ENCODE results near the gene PHLDA2.

Gene PHLDA2

GRCh38 chr11:2961080-2961479 lies 31.9 kb upstream of the PHLDA2 start:
- no peak overlapping the region for H3K9ac ChIP-seq (ENCODE audit: low read depth, low read length)
- peaks cover 60% of the 10 kb centered on the region for H4K20me1 ChIP-seq (ENCODE audit: insufficient read depth, low read length)
- no peak overlapping the region for H3K27ac ChIP-seq (ENCODE audit: low read length)
- no peaks in the 10 kb centered on the region for H3K4me1 ChIP-seq (ENCODE audit: insufficient read depth, low read length)
- H3K27me3 ChIP-seq (ENCODE audit: insufficient read depth, low read length, poor library complexity) = no peaks in the 10 kb centered on the region
- H2AFZ ChIP-seq (ENCODE audit: low read depth, low read length) = no peak overlapping the region
- no peak overlapping the region for H3K4me3 ChIP-seq (ENCODE audit: low read depth in 1 of 2, low read length in 2 of 2)
- peaks cover 96% of the 10 kb centered on the region for H3K36me3 ChIP-seq (ENCODE audit: insufficient read depth, low read length)
- H3K9me3 ChIP-seq (ENCODE audit: insufficient read depth, low read length, severe bottlenecking) = no peaks in the 10 kb centered on the region
- ATAC-seq (ENCODE audit: insufficient read depth, low read depth) (no peak), DNase-seq (no peak)
- no peak overlapping the region for H3K4me2 ChIP-seq (ENCODE audit: insufficient read depth, low read length)
- TF ChIP-seq EZH2 (IDR thresholded peaks at IDR 0.05; ENCODE audit: borderline replicate concordance, low read depth, low read length, severe bottlenecking) = no peak
- no peak for TF ChIP-seq CTCF (IDR thresholded peaks at IDR 0.05; ENCODE audit: borderline replicate concordance, extremely low read depth, low read length, poor library complexity, severe bottlenecking)
- H3K79me2 ChIP-seq (ENCODE audit: insufficient read depth, low read length) = peaks cover 70% of the 10 kb centered on the region

GRCh38 chr11:2960139-2960538 lies 30.9 kb upstream of the PHLDA2 start:
- Histone ChIP-seq H3K9ac (ENCODE audit: low read depth, low read length) (no peak overlapping the region), H3K4me3 (ENCODE audit: low read depth in 1 of 2, low read length in 2 of 2) (no peak overlapping the region), H3K27me3 (ENCODE audit: insufficient read depth, low read length, poor library complexity) (no peaks in the 10 kb centered on the region), H3K9me3 (ENCODE audit: insufficient read depth, low read length, severe bottlenecking) (no peaks in the 10 kb centered on the region), H3K4me1 (ENCODE audit: insufficient read depth, low read length) (no peaks in the 10 kb centered on the region), H3K79me2 (ENCODE audit: insufficient read depth, low read length) (peaks cover 62% of the 10 kb centered on the region), H3K4me2 (ENCODE audit: insufficient read depth, low read length) (no peak overlapping the region), H4K20me1 (ENCODE audit: insufficient read depth, low read length) (peaks cover 59% of the 10 kb centered on the region), H3K27ac (ENCODE audit: low read length) (no peak overlapping the region), H2AFZ (ENCODE audit: low read depth, low read length) (no peak overlapping the region), H3K36me3 (ENCODE audit: insufficient read depth, low read length) (peaks cover 96% of the 10 kb centered on the region)
- ATAC-seq (ENCODE audit: insufficient read depth, low read depth) (no peak), DNase-seq (no peak)
- no peak for TF ChIP-seq EZH2 (IDR thresholded peaks at IDR 0.05; ENCODE audit: borderline replicate concordance, low read depth, low read length, severe bottlenecking)
- TF ChIP-seq CTCF (IDR thresholded peaks at IDR 0.05; ENCODE audit: borderline replicate concordance, extremely low read depth, low read length, poor library complexity, severe bottlenecking) = no peak

GRCh38 chr11:2958251-2958650 lies 29.0 kb upstream of the PHLDA2 start:
- no peak for DNase-seq

More at GRCh38 chr11:2958251-2958650, 29.0 kb upstream of the PHLDA2 start:
- no peak overlapping the region for H3K4me3 ChIP-seq (ENCODE audit: low read depth in 1 of 2, low read length in 2 of 2)
- no peak for TF ChIP-seq CTCF (IDR thresholded peaks at IDR 0.05; ENCODE audit: borderline replicate concordance, extremely low read depth, low read length, poor library complexity, severe bottlenecking)
- no peak for TF ChIP-seq EZH2 (IDR thresholded peaks at IDR 0.05; ENCODE audit: borderline replicate concordance, low read depth, low read length, severe bottlenecking)
- no peaks in the 10 kb centered on the region for H3K9me3 ChIP-seq (ENCODE audit: insufficient read depth, low read length, severe bottlenecking)
- no peaks in the 10 kb centered on the region for H3K27me3 ChIP-seq (ENCODE audit: insufficient read depth, low read length, poor library complexity)
- H3K9ac ChIP-seq (ENCODE audit: low read depth, low read length) = no peak overlapping the region
- H4K20me1 ChIP-seq (ENCODE audit: insufficient read depth, low read length) = peaks cover 43% of the 10 kb centered on the region
- no peak overlapping the region for H3K27ac ChIP-seq (ENCODE audit: low read length)
- peaks cover 95% of the 10 kb centered on the region for H3K36me3 ChIP-seq (ENCODE audit: insufficient read depth, low read length)
- no peak for ATAC-seq (ENCODE audit: insufficient read depth, low read depth)
- no peak overlapping the region for H3K4me2 ChIP-seq (ENCODE audit: insufficient read depth, low read length)
- H2AFZ ChIP-seq (ENCODE audit: low read depth, low read length) = no peak overlapping the region
- H3K79me2 ChIP-seq (ENCODE audit: insufficient read depth, low read length) = peaks cover 45% of the 10 kb centered on the region
- no peaks in the 10 kb centered on the region for H3K4me1 ChIP-seq (ENCODE audit: insufficient read depth, low read length)

Data from DND-41 (cell line).